Fibroblast of skin of right quadriceps (primary cell): ENCODE results near the gene PRKCH.

Experiments used
- DNase-seq: peaks from one replicate; pipeline ENCODE4 v3.0.0-alpha.2; 2013

Gene PRKCH

DNA sequence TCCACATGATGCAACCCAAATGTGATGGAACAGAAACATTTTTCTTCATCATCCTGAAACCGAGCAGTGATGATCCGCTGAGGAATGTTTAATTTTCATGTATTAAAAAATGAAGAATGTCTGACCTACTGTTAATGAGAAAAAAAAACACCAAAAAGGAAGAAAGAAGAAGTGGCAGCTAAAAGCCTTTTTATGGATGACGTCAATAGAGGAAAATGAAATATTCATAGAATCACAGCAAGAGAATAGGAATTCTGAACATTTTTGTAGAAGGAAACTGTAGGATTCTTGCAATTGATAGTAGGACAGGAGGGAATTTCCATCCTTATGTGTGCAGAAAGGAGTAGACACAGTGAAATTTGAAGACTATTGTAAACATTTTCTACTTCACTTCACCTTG, 112.9 kb downstream of the PRKCH start:
- DNase-seq: no peak

DNA sequence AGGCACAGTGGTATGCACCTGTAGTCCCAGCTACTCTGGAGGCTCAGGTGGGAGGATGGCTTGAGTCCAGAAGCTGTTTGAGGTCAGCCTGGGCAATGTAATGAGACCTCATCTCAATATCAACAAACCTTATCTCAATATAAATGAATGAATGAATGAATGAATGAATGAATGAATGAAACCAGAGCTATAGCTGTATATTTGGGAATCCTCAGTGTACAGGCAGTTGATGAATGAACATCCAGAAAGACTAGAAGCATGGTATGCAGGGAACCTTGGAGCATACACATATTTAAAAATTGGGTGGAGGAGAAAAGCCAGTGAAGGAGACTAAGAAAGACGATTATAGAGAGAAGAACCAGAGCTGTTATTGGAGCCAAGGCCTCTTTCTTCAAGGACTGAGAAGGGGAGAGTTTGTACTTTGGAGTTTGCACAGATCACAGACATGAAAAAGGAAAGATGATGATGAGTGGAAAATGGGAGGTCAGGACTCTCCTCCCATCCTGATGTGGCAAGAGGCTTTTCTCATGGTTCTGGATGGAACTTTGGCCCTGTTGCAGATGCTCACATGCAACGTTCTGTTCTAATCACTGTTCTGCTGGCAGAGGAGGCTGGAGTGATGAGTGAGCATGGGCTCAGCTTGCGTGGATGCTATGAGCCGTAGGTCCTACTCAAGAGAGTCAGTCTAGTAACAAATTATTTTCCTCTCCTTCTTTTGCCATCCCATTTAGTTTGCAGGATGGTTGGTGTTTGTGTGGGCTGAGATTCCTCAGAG, 114.4 kb downstream of the PRKCH start:
- no peak for DNase-seq

DNA sequence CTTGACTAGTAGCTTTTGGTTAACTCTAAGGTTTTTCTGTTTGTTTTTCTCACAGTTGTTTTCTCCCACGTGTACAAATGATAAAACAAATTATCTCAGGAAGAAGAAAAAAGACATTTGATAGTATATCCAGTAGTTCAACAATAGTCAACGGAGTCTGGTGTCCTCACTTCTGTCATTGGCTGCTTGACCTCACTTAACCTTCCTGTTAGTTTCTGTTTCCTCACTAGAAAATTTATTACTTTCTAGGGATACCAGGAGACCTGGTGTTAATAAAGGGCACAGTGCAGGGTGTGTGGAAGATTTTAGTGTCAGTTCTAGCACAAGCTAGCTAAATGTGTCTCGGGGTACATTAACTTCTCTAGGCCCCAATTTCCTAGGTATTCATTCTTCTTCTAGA, 116.0 kb downstream of the PRKCH start:
- DNase-seq: no peak

DNA sequence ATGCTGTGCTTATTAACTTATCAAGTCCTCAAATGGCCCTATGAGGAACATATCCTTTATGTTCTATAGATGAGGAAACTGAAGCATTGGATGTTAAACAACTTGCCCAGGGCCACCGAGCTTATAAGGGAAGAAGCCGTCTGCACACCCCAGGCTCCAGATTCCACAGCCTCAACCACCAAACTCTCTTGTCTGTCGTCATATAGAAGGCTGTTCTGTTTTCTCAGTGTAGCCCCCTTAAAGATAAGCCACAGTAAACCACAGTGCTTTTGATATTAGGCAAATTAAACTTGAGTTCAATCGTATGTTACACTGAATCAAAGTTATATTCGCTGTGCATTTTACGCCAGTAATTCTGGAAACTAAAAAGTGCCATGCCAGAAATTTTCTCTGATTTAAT, 116.7 kb downstream of the PRKCH start:
- no peak for DNase-seq

DNA sequence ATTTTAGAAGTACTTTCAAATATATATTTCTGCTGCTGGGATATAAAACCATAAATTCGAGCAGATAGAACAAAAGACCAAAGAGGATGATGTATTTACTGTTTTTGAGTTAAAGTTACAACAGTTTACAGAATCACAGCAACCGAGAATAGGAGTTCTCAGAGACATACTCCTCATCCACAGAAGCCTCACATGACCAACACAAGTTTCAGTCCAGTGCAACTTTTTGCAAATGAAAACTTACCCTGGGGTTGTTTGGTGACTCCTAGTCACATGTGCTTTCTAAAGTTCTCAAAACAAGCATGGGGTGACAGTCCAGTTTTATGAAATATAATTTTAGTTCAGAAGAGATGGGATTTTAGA, 117.1 kb downstream of the PRKCH start:
- no peak for DNase-seq

DNA sequence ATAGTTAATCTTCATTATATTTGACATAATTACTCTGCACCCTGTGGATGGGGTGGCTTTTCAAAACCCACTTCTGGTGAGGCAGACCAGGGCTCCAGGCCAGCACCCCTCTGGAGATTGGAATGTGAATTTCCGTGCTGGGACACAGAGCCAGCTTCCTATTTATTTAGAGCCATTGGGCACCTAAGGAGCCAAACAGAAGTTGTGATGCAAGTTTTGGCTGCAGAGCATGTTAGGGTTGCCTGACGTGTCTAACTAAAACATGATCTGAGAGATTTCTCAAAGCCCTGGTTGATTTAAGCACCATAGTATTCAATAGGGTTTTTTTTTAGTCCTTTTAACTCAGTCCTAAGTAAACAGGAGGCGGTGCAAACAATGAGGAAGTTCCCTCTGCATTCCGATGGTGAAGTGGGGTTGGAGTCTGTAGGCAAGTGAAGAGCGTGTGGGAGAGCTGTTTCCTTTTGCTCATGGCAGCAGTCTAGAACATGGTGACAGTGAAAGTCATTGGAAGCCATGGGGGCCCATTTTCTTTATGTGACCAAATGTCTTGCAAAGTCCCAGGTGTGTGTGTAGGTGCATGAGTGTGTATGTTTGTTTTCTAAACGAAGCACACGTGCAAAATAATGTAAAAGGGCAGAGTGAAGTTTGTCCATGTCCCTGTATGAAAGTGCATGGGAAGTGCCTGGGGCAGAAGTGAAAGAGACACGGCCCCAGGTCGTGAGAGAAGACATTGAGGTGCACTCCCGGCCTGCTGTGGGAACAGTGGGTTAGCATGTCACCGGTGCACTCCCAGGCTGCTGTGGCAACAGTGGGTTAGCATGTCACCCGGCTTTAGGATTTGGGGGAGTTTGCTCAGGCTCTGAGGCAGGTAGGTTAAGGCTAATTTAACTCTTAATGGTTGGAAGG, 117.7 kb downstream of the PRKCH start:
- DNase-seq: peak; percentile 19

DNA sequence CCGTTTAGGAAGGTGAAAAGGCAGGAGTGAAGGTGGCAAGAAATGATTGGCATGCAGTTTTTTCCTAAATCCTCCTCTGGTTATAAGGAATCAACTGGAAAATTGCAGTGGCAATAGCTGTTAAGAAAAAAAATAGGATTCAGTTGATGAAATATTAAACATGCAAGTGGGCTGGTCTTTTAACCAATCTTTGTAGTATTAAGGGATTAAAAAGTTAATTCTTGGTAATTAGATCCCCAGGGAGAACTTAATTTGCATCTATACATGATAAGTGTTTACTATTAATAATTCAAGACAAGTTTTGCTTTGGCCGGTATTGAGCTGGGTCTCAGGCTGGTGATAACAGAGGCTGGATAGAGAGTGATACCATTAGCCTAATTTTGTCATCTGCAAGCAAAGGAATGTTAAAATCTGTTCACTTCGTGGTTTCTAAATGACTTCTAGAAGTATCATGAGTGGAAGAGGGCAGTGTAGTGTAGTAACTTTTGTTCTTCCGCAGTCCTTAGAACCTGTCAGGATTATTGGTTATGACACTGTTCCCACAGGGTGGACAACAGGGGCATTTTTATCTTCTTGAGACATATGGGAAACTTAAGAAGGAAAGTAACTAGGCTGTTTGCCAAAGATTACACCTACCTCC, 118.5 kb downstream of the PRKCH start:
- no peak for DNase-seq

DNA sequence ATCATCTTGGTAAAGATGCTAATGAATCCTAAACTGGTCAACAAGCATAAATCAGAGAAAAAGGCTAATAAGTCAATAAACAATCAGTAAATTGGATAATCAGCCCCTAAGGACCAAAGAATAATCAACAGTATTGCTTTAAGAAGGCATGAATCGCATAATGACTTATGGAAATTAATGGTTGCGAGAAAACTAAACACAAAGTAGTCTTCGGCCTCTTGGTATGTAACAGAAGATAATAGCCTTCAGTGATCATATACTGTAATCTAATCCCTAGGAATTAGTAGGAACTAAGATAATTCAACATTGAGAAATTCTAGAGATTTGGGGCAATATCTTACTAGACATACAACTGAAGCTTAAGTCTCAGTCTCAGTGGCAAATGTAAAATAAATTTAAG, 122.1 kb downstream of the PRKCH start:
- no peak for DNase-seq

DNA sequence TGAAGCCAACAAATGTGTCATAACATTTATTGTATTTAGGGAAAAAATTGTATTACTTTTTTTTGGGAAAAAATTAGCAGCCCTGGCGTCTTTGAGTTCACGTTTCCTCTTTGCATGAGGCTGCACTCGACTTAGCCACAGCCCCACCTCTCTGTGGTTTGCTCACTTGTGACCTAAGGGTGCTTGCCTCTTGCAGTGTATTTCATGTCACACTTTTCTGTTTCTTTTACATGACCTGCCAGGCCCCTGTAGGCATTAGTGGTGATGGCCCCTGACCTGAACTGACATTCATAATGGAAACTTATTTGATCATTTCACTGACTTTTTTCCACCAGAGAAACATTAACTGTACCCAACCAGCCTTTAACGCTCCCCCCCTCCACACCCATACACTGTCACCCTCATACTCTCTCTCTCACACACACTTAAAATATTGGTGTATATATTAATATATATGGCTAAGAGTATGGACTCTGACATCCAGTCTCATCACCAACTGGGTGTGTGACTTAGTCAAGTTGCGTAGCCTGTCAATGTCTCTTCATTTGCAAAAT, 122.9 kb downstream of the PRKCH start:
- DNase-seq: no peak

DNA sequence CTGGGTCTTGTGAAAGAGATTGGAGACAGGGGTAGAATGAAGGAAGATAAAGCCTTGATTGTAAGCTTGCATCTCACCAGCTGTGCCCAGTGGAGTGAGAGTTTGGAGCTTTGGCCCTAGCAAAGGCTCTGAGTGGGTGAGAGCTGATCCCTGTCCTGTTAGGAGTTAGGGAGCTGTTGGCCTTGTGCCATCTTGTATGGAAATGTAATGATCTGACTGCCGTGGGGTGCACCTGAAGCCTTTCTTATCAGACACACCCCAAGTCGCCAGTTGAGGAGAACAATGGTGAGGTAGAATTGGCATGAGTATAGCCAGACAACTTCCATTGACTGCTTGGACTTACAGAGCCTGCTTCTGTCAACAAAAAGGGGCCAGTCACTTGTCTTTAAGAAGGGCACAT, 130.1 kb downstream of the PRKCH start:
- DNase-seq: no peak

DNA sequence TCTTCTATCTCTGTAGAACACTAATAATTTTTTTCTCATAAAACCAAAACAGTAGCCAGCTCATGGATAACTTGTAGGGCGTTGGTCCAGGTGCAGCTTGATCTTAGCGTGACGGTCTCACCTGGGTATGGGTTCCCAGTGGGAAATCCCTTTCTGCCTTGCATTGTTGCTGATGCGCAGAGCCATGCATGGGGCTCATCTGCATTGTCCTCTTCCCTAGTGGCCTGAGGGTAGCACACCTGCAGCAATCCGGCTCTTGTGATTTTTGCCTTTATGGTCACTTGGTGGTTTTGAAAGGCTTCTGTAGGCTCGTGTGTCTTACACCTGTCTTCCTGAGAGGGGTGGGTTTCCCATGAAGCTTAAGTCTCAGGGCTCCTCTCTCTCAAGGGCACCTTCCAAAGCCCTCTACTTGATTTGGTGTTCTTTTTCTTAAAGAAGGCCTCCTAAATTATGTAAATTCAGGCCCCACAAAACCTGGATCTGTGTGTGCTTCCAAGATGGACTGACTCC, 130.6 kb downstream of the PRKCH start:
- no peak for DNase-seq

DNA sequence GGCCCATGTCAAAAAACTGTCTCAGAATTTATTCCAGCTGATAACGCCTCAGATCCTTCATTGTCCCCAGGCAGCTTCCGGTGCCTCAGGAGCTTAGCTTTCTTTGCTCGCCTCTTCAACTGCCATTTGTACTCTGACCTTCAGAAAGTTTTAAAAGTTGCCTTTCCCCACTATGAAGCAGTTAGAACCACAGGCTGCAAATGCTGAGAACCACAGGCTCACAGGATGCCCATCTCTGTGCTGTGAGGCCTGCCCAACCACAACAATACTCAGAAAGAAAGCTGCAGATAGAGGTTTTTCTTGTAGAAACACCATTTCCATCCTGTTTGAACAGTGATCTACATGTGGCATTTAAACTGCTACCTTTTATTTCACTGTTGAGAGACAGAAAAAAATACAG, 131.1 kb downstream of the PRKCH start:
- DNase-seq: no peak

DNA sequence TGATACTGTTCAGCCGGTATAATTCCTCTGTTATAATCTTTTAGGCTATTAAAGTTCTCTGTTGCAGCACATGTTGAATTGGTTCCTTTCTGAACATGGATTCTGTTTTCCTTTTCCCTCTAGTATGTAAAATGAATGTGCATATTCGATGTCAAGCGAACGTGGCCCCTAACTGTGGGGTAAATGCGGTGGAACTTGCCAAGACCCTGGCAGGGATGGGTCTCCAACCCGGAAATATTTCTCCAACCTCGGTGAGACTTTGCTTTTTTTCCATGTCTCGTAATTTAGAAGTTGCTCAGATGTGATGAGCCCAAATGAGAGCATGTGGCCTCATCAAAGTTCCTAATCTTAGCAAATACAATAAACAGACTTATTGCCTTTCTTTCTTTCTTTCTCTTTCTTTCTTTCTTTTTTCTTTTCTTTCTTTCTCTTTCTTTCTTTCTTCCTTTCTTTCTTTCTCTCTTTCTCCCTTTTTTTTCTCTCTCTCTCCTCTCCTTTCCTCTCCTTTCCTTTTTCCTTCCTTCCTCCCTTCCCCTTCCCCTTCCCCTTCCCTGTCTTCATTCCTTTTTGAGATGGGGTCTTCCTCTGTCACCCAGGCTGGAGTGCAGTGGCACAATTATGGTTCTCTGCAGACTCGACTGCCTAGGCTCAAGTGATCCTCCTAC, 131.9 kb downstream of the PRKCH start:
- DNase-seq: no peak

DNA sequence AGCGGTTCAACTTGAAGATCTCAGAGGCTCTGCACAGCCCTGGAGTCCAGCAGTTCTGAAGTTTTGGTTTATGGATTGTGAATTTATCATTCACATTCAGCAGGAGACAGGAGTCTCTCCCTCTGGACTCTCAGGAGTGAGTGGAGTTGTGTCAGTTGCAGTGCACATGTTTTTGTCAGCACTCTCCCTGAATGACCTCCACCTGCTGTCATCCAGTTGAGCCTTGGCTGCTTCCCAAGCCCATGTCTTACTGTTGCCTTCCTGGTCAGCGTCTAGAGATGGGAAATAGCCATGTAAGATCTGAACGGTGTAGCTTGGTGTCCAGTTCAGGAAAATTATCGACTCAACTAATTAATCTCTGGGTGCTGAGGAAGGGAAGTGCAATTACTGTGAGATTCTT, 133.2 kb downstream of the PRKCH start:
- DNase-seq: no peak

DNA sequence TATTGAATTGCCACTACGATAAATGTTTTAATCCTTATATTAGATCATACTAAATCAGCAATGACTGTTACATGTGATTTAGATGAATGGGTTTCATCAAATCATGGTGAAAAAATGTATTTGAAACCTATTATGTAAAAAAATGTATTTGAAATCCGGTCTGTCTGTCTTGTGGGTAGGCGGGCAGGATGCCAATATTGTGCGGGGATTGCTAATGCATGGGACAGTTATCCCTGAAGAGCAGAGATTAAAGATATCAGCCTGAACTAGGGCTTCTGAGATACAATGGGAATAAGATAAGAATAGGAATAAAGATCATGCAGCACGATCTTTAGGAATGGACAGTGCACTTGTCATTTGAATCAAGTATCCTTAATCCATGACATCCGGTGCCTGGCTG, 134.0 kb downstream of the PRKCH start:
- no peak for DNase-seq

DNA sequence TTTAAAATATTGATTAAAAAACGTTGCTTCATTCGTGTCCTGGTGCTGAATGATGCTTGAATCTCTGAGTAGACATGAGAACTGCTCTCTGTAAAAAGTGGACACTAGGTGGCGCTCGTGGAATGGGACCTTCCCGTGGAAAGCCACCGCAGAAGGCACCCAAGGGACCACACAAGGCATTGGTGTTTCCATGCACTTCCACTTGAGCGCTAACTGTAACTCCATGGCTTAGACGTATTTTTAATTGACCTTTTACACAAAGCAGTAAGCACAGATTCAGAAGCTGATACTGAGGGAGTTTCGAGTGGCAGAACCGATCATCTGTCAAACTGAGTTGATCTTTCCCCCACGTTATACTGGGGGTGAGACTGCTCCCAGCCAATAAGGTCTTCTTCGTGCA, 135.3 kb downstream of the PRKCH start:
- DNase-seq: peak; percentile 66

DNA sequence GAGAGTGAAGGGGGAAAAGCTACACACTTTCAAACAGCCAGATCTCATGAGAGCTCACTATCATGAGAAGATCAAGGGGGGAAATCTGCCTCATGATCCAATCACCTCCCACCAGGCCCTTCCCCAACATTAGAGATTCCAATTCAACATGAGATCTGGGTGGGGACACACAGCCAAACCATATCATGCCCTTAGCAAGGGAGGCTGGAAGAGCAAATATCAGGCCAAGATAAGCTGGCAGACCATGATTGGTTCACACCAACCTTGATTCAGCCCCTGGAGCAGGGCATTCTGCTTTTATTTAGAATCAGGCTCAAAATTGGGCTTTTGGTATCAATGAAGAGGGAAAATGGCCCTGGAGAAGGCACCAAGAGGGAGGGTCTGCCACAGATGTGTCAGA, 137.4 kb downstream of the PRKCH start:
- no peak for DNase-seq

DNA sequence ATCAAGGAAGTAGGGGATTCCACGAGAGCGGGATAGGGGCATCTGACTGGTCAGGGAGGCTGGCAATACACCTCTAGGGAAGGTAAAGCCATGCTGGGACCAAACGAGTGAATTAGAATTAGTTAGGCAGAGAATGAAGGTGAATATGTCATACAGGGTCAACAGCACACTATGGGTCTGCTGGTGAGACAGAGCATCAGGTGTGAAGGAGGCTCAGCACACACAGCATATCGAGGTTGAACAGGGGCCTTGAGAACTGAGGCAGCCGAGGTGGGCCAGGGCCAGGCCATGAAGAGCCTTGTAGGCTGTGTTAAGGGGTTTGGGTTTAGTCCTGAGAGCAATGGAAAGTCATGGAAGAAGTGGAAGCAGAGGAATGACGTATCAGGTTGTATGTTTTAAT, 137.8 kb downstream of the PRKCH start:
- no peak for DNase-seq

DNA sequence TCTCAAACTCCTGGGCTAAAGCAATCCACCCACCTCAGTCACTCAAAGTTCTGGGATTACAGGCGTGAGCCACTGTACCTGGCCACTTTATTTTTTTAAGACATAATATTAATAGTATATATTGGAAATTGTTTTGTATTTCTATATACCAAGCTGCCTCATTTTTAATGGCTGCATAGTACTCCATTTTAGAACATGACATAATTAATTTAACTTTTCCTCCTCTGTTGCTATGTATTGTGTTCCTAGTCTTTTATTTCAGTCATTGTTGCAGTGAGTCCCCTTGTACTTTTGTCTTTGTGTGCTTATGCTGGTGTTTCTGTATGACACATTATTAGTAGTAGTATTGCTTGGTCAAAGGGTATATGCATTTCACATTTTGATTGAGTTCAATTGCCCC, 138.7 kb downstream of the PRKCH start:
- no peak for DNase-seq

DNA sequence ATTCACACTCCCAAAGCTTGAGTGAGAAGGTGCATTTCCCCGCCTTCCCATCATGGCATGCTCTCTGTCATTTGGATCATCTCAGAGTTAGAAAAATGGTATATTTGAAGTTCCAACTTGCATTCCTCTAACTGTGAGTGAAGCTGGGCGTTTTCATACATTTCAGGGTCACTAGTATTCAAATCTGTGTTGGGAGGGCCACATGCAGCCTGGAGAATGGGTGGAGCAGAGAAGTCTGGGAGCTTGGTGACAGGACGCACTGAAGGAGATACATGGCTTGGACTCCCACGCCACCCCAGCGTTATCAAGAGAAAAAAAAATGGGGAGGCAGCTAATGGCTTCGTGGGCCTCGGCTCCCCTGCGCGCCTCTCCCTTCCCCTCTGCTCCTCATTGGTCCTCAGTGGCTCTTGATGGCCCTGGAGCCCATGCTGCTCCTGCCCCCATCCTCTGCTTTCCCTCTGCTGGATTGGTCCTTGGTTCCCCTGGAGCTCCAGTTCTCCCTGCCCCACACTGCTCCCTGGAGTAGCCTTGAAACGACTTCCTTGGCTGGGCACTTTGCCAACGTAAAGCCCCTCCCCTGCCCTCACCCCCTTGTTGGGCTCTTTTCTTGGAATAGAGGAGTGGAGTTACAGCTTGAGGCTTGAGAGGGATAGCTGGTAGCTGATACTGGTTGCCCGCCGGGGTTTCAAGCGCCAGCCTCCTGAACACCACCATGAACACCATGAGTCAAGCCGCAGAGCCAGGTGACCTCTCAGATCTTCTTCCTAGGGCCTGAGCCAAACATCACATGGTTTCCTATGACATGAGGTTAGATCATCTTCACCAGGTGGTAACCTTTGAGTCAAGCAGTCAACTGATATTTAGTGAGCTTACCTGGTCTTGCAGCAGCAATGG, 139.6 kb downstream of the PRKCH start:
- DNase-seq: no peak

DNA sequence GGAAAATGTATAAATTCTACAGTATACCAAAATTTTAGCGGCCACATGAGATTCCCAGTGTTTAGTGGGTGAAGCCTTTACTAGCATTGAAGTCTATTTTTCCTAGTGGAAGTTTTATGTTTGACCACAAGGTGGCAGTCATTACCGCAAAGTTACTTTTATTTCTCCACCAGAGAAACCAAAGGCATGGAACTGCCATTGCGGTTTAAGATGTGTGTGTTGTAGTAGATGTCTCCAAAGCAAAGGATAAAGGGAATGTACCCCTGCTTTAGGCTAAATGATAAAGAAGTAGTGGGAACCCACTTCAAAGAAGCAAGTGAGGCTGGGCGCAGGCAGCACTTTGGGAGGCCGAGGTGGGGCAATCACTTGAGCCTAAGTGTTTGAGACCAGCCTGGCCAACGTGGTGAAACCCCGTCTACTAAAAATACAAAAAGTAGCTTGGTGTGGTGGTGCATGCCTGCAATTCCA, 140.5 kb downstream of the PRKCH start:
- DNase-seq: peak; percentile 80
